Colon (tissue), 2 donors: ENCODE results near the gene OGT.
"Not testable (repeated sequence)": the region's sequence is repeated elsewhere in the genome, so short reads cannot be mapped to it uniquely, and the experiment has no call there.

Source experiments
- FAIRE-seq: peaks from 2 replicates; lab custom pipeline; 2012; peaks lifted over from hg19 to GRCh38; lab: Jason Lieb, UNC
- donor health status: control.
- donor health status: control.

OGT gene

DNA sequence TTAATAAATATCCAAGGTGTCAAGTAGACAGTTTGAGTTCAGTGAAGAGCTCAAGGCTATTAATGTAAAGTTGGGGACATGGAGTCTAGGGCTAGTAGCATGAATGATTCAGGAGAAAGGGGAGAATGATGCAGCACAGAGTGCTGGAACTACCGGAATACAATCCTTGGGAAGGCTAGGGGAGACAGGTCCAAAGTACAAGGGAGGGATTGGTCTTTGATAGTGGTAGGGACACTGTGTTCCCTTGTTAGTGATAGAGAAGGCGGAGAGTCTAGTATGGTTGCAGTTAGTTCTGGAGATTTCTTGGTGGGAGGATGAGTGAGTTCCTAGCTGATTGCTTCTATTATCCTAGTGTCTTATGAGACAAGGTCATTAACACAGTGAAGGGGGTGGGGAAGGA, 54.0 kb downstream of the OGT start:
- no peak for FAIRE-seq

DNA sequence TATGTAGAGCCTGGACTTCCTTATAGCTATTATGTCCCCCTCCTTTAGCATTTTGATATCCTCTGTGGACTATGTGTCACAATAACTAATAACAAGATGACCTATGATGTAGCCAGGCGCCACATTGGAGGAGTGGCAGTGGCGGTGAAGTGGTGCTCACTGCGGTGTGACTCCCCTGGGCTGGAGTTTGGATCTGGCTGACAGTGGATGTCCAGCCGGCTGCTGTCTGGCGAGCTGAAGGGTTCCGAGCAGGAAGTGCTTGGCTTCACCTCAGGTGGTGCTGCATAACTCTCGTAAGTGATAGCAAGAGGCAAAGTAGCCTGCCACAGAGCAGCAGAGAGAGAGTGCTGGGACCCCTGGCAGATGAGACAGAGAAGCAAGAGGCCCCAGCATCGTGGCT, 60.3 kb downstream of the OGT start:
- not testable (repeated sequence) for FAIRE-seq

DNA sequence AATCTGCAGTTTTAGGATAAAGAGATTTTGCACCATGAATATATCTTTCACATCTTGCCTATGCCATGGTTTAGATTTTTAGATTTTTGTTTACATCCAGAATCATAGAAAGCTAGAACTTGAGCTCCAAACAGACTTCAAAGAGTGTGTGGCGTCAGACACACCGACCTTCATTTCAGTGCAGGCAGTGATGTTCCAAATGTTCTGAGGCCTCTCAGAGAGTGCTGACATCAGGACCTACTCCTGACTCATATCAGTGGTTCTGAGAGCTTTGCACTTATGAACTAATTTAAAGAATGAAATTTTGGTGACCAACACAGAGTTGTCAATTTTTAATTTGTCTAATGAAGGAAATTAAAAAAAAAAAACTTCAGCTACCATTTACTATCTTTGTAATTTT, 67.1 kb downstream of the OGT start:
- FAIRE-seq, result no peak

DNA sequence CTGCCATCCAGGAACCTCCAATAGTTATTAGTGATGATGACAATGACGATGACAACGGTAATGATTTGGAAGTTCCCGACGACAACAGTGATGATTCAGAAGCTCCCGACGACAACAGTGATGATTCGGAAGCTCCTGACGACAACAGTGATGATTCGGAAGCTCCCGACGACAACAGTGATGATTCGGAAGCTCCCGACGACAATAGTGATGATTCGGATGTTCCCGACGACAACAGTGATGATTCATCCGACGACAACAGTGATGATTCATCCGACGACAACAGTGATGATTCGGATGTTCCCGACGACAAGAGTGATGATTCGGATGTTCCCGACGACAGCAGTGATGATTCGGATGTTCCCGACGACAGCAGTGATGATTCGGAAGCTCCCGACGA, 70.7 kb downstream of the OGT start:
- FAIRE-seq, result no peak

DNA sequence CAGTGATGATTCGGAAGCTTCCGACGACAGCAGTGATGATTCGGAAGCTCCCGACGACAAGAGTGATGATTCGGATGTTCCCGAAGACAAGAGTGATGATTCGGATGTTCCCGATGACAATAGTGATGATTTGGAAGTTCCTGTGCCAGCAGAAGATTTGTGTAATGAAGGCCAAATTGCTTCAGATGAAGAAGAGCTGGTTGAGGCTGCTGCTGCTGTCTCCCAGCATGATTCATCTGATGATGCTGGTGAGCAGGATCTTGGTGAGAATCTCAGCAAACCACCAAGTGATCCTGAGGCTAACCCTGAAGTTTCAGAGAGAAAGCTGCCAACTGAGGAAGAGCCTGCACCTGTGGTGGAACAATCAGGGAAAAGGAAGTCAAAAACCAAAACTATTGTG, 71.2 kb downstream of the OGT start:
- FAIRE-seq, result no peak

DNA sequence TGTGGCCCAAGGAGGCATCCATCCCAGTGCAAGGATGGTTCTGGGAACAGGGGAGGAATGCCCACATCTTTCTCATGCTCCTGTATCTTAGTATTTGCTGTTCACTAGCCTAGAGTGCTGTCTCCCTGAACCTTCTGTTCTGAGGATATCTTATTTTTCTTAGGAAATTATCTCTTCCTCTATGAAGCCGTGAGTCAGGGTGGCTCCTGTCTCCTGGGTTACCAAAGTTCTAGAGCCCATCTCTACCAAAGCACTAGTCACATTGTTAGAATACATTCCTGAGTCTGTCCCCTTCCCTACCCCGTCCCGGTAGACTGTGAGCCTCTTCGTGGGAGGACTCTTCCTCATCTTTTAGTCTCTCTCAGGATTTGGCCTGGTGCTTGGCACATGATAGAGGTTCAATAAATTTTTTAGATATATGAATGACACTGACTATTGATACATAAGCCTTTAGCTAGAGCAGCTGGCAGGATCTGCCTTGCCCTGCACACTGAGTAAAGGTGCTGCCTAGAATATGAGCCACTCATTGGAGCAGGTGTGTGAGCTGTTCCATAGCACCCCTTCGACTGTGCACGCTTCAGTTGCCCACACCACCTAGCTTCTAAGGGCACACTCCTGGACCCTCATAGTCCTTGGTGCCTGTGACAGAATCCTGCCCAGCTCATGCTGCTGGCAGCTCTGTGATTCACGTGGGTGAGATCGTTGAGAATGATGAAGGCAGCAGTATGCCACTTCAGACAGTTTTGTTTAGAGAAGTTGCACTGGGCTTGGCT, 72.1 kb downstream of the OGT start:
- FAIRE-seq, result no peak

DNA sequence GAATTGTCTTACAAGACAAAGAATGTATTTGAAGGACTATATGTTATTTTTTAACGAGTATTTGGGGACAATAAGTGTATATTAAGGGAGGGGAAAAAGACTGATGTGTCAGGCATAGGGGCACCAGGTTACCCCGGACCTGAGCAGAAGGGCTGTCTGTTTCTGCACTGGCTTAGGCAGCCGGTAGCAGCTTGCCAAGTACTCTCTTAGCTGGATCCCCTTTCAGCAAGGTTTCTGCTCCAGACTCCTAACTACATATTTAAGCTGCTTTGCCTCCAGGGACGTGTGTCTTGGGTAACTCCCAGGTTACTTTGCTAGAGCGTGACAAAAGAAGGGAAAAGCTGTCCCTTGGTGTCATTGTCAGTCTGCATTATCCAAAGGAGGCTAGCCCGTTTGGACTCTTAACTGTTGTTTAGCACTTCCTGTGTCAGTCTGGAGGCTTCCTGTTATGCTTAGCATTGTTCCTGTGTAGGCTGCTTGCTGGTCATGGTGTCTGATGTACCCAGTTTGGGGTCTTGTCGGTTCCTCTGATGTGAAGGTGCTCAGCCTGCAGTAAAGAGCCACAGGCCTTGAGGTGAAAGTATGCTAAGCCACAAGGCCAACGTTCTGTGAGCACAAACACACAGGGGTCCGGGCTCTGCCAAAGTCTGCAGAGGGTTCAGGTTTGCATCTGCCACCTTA, 73.8 kb downstream of the OGT start:
- no peak for FAIRE-seq

DNA sequence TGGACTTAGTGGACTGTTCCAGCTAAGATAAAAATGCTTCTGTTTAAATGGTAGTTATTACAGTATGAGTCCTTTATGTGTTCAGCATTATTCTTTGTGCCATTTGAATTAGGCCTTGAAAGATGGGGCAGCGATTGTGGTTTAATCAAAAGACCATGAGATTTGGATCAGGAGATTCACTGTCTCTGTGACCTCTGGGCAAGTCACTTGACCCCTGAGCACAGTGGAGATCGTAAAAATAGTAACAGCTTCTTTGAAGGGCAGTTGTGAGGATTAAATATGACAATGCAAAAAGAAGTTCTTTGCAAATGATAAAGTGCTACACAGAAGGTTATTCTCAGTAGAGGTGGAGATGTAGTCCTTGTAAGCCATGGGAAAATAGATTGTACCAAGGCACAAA, 74.6 kb downstream of the OGT start:
- FAIRE-seq, result no peak

DNA sequence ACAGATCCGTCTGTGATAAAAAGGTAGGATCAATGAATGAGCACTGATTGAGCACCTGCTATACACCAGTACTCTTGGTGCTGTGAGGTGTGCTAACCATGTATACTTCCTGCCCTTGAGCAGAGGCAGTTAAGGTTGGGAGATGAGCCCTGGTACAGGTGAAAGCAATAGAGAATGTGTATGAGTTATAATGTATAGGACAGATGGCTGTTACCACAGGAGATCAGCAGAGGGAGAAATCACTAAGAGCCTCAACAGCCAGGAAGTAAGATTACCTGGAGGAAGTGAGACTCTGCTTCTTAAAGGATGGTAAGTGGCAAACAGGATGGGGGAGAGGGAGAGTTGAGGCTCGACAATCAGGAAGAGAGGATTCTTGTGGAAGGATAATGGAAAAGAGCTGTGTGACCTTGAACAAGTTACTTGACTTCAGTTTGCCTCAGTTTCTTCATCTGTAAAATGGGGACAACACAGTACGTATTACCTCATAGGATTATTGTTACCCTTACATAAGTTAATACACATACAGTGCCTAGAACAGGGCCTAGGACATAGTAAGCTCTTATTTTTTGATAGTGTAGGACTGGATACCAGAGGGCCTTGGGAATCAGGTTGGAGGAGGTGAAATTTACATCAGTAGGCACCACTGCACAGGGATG, 76.3 kb downstream of the OGT start:
- no peak for FAIRE-seq

DNA sequence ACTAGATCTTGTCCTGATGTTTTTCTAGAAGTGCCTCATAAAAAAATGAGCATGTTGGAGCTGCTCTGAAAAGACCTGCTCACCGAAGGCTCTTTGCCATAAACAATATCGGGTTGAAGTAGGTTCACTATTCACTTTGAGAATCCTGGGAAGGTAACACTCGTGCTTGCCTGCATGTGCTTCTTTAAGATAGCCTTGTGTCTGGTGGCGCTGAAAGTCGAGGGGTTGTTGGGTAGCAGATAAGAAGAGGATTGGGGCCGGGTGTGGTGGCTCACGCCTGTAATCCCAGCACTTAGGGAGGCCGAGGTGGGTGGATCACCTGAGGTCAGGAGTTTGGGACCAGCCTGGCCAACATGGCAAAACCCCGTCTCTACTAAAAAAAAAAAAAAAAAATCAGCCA, 78.8 kb downstream of the OGT start:
- FAIRE-seq, result not testable (repeated sequence)

DNA sequence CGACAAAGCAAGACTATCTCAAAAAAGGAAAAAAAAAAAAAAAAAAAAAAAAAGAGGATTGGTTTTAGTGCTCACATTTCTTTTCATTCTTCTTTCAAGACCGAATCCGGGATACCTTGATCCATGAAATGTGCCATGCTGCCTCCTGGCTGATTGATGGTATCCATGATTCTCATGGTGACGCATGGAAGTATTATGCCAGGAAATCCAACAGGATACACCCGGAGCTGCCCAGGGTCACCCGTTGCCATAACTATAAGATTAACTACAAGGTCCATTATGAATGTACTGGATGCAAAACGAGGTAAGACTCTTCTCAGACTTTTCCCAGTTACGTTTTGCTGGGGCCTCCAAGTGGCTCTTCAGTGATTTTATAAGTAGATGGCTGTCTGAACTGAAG, 79.4 kb downstream of the OGT start:
- no peak for FAIRE-seq

DNA sequence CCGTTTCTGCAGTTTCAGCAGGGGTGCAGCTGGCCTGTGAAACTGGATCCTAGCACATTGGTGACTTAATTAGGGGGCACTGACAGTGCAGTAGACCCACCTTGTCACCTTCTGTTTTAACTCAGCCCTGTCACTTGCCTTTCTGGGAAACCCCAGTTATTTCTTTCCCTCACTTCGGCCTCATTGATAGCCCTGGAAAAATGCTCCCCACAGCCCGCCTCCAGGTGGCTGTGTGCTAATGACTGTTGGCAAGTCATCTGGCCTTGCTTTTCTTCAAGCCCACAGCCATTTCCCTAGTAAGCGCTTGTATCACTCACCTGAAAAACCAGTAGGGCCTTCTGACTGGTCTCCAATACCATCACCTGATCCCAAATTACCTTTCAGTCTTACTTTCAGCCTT, 82.2 kb downstream of the OGT start:
- FAIRE-seq, result no peak

DNA sequence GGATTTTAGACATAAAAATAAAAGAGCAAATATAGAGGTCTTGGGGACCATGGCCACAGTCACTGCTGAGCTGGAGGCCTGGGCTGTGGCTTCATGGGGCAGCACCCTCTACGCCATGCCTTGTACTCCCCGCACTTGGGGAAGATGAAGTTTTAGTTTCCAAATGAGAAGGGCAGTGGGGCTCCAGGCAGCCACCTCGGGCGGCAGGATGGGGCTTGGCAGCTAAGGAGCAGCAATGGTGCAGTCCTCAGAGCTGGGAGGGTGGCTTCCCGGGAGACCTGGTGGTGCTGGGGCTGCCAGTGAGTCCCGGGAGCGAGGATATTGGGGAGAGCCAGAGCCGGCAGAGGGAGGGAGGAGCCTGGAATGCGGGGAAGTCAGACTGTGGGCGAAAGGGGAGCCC, 83.0 kb downstream of the OGT start:
- no peak for FAIRE-seq

DNA sequence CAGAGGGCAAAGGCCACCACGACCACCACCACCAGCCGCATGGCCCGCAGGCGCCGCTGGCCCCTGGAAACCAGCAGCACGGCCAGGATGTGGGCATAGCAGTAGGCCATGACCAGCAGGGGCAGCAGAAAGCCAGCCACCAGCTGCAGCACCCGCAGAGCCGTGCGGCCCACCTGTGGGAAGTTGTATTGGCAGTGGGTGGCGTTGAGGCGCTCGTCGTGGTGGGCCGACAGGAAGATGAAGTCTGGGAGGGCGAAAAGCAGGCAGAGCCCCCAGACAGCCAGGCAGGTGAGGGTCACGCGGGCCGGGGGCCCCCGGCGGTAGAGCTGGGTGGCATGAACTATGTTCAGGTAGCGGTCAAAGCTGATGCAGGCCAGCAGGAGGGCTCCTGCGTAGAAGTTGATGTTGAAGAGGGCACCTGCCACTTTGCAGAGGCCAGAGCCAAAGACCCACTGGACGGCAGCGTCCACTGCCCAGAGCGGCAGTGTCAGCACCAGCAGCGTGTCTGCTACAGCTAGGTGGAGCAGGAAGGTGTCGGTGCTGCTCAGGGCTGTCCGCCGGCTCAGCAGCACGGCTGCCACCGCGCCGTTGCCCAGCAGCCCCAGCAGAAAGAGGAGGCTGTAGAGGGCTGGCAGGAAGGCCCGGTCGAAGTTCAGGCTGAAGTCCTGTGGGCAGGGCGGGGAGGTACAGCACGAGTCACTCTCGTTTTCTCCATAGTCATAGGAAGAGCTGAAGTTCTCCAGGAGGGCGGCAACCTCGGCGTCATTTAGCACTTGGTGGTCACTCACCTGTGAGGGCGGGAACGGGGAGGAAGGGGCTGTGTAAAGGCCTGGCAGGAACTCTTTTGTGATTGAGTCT, 84.0 kb downstream of the OGT start:
- FAIRE-seq, result no peak

DNA sequence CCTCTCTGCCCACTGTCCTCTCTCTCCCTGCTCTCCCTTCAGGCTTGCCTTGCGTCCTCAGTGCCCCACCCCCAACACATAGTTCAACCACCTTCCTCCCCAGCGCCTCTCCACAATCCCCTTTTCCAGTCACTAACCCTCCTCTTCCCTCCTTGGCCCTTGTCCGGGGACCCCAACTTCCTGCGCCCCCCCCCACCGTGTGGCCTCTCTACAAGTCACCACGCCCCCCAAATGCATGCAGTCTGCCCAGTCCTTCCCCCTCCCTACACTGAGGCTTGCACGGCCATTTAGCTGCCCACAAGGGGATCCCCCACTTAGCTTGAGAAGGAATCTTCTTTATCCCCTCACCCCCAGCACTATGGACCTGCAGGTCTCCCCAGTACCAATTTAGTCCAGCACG, 84.8 kb downstream of the OGT start:
- FAIRE-seq, result no peak

DNA sequence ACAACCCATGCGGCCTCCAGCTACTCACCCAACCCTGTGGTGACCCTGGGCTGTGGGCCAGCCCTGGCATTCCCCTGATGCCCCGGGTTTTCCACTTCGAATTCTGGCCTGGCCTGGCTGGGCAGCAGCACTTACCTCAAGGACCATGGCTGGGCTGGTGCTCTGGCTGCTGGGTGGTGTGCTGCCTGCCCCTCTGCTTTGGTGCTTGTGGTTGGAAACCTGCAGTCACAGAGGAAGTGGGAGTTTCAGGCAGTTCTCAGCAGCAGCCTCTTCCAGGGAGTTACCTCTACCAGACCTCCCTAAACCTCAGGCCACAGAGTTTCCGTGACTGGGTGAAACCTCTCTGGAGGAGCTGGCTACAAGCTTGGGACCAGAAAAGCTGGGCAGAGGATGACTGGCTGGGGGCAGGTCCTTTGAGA, 85.4 kb downstream of the OGT start, which contains the start of gene CXCR3:
CXCR3 (minus strand) TSS at position 209 of the 419 bp plus-strand sequence; CDS start at position 147, 62 bp downstream.
- FAIRE-seq, result no peak

DNA sequence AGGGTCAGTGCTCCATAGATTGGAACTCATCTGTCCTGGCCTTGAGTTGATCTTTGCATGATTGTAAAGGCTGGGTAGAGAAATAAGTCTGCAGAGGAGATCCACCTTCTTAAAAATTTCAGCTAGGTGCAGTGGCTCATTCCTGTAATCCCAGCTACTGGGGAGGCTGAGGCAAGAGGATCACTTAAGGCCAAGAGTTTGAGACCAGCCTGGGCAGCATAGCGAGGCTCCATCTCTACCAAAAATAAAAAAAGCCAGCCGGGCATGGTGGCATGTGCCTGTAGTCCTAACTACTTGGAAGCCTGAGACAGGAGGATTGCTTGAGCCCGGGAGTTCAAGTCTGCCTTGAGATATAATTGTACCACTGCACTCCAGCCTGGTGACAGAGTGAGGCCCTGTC, 85.9 kb downstream of the OGT start:
- FAIRE-seq, result no peak

DNA sequence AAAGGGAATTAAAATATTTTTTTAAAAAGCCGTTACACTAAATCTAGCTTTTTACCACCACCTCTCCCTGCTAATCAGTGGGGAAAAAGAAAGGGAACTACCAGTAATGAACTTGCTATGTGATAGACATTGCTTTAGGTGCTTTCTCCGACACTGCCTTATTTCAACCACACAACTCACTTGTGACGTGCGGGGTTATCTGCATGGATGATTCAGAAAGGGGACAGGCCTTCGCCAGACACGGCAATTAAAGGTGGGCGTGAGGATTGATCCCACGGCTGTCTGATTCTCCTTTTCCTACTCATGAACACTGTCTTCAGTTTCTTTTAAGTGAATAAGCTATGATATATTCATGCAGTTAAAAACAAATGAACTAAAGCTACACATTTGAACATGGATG, 86.3 kb downstream of the OGT start:
- peak; percentile 65 for FAIRE-seq

DNA sequence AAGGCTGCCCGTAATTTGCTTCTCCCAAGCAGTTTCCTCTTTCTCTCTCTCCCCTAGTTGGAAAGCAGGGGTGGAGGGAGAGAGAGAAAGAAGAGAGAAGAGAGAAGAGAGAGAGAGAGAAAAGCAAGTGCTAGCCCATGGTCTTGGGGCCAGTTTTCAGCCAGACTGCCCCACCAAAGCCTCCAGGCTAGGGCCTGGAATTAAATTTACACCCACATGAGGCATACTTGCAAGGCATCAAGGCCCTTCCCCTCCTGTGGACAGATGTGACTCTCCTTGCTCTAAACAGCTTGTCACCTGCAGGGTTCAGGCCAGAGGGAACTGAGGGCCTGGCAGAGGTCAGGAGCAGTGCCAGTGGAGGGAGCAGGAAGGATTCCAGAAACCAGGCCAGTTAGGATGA, 87.1 kb downstream of the OGT start:
- no peak for FAIRE-seq

DNA sequence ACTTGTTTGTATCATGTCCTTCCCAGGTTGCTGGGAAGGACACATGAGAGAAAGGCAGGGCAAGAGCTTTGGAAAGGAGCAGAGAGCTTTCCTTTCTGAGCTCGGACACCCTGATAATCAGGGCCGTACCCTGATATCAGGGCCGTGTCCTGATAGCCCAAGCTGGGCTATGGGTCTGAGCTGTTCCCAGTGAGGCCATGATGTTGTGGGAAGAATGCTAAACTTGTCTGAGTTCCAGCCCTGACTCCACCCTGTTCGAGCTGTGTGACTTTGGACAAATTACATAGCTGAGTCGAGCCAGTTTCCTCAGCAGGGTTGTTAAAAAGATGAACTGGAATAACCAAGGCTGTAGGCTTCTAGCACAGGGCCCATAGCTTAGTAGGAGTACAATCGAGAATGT, 88.7 kb downstream of the OGT start:
- no peak for FAIRE-seq

DNA sequence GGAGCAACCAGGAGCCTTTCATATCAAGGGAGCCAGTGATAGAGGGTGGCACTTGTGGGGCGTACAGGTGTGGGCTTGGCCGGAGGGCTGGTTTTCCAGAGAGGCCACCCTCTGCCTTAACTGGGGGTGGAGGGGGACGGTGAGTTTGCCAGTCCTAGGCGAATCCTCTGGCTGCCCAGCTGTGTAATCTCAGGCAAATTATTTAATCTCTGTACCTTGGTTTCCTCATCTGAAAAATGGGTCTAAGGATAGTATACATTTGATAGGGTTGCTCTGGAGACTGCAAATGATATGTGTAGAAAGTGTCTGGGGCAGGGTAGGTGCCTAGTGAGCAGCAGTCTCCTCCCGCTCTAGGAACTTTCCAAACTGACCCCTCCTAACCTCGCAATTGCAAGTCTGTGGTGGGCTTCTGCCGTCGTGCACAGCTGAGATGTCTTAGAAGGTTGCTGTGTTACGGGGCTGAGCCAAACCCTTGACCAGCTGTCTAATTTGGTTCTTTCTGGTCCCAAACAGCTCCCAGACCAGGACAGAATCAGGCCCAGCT, 89.2 kb downstream of the OGT start:
- FAIRE-seq, result no peak
